Measurements from ENCODE around the gene NDUFA7. TPM values are rescaled to one million over a fixed set of nuclear protein-coding genes. Genes with fewer than 3 reads are reported as not detected.

Gene NDUFA7
- total RNA-seq, 1 experiment from 2014 or later: 73.0 TPM

GRCh38 chr19:8302734-8303133 is 18.4 kb downstream of the NDUFA7 start:
- WGBS (ENCODE audit: extremely low coverage, insufficient read length, low lambda C conversion rate): no CpG with 5 or more reads among the region's 7 CpGs
- no peak overlapping the region for H2BK120ac ChIP-seq (ENCODE audit: low read depth, low read length, poor library complexity, severe bottlenecking)
- no peaks in the 10 kb centered on the region; the same call in 1 of the 2 replicates for H3K79me2 ChIP-seq (ENCODE audit: insufficient read depth, low read length)
- no peak overlapping the region for H3K9ac ChIP-seq (ENCODE audit: extremely low read depth, insufficient read length, low read length)
- H4K20me1 ChIP-seq (ENCODE audit: control insufficient read depth, insufficient read depth, insufficient read length): no peaks in the 10 kb centered on the region
- no peaks in the 10 kb centered on the region for H3K27me3 ChIP-seq (ENCODE audit: insufficient read depth, low read length)
- no peak overlapping the region for H2AK5ac ChIP-seq (ENCODE audit: insufficient read length, low read length)
- Mint-ChIP-seq H3K9me3 (no peaks in the 10 kb centered on the region), H3K27ac (no peak overlapping the region), H3K4me1 (peaks cover 19 to 24% of the 10 kb centered on the region in 2 experiments), H3K4me3 (no peak overlapping the region), H3K36me3 (ENCODE audit: insufficient read depth in 1 of 3, low read depth in 3 of 3) (peaks cover 11 to 26% (median 21%) of the 10 kb centered on the region in 3 experiments), H3K27me3 (ENCODE audit: low read depth) (no peaks in the 10 kb centered on the region)
- no peaks in the 10 kb centered on the region for H3K9me3 ChIP-seq (ENCODE audit: control insufficient read depth, low read depth, low read length)
- H3K14ac ChIP-seq (ENCODE audit: insufficient read depth, low read length): no peak overlapping the region
- no peak overlapping the region for H2BK5ac ChIP-seq (ENCODE audit: insufficient read length, low read length)
- no peak overlapping the region for H3K27ac ChIP-seq (ENCODE audit: insufficient read length, low read depth, low read length)
- H3K56ac ChIP-seq (ENCODE audit: insufficient read length, low read depth, low read length): no peak overlapping the region
- no peak overlapping the region for H3K4me2 ChIP-seq (ENCODE audit: insufficient read depth, insufficient read length, low read length)
- no peak overlapping the region for H2BK12ac ChIP-seq (ENCODE audit: insufficient read length, low read depth, low read length)
- no peaks in the 10 kb centered on the region for H3K79me1 ChIP-seq (ENCODE audit: insufficient read depth, low read depth, low read length, poor library complexity, severe bottlenecking)
- H4K91ac ChIP-seq (ENCODE audit: insufficient read length, low read depth, low read length): no peak overlapping the region
- no peak overlapping the region for H2BK15ac ChIP-seq (ENCODE audit: low read depth, low read length)
- no peak overlapping the region for H3K23ac ChIP-seq (ENCODE audit: insufficient read length, low read depth, low read length)
- no peak overlapping the region for H2AFZ ChIP-seq (ENCODE audit: low read length)
- DNase-seq: no peak
- H4K8ac ChIP-seq (replicated peaks; ENCODE audit: insufficient read length, low read depth, low read length): no peak overlapping the region
- no peaks in the 10 kb centered on the region for H3K4me1 ChIP-seq (ENCODE audit: insufficient read depth, low read length)
- H3K23me2 ChIP-seq (ENCODE audit: insufficient read length, low read depth, low read length, poor library complexity, severe bottlenecking): peaks cover 5% of the 10 kb centered on the region
- TF ChIP-seq CTCF (conservative IDR thresholded peaks at IDR 0.05): no peak
- H4K5ac ChIP-seq (ENCODE audit: insufficient read length, low read depth, low read length): no peak overlapping the region
- H3T11ph ChIP-seq (ENCODE audit: low read length): no peak overlapping the region
- H2BK20ac ChIP-seq (ENCODE audit: low read depth, low read length, poor library complexity, severe bottlenecking): no peak overlapping the region
- H3K4ac ChIP-seq (ENCODE audit: low read depth, low read length): no peak overlapping the region
- no peak overlapping the region for H3K18ac ChIP-seq (ENCODE audit: insufficient read length, low read depth, low read length)
